ENCODE data around the gene ACAD11.

Gene ACAD11

DNA sequence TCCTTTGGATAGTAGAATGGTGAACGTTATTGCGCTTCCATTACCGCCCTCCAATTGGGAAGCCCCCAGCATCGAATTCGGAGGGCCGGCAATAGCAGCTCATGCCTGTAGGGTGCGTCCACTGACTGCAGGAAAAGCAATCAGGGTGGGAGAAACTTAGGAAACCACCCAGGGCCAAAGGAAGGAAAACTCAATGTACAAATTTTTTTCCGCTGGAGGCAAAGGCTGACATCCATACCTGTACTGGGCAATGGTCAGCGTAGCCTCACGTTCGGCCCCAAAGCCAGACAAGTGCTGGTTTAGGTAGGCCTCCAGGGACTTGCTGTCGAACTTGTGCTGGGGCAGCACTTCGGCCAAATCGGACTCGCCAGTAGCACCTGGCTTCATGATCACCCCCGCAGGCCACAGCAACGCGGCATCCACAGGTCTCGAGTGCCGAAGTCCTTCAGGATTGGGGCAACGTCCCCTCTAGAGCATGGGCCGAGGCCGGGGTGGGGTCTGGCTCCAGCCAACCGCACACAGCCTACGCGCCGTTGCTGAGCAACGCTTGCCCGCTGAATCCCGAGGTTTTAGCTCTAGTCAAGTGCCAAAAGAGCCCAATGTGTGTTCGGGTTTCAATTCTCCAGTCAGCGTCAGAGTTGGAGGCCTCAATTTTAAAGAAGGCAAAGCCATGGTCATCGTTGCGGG is at the start of gene ACAD11:
Gene ACAD11, minus strand, starts transcription at position 445 of the 687 bp plus-strand sequence. Its CDS starts 58 bp downstream, at position 387.
- peak; percentile 38 for DNase-seq

DNA sequence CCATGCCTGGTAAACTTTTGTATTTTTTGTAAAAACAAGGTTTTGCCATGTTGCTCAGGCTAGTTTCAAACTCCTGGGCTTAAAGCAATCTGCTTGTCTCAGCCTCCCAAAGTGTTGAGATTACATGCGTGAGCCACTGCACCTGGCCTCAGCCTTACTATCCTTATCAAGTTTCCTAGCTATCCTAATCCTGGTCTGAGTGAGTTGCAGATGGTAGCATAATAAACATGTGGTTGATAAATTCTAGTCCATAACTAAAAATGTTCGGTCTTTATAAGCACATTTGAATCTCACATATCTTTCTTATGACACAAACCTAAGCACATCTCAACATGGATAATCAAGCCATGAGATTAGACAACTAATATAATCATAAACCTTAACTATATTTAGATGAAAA is 44.1 kb upstream of the ACAD11 start:
- no peak for DNase-seq

DNA sequence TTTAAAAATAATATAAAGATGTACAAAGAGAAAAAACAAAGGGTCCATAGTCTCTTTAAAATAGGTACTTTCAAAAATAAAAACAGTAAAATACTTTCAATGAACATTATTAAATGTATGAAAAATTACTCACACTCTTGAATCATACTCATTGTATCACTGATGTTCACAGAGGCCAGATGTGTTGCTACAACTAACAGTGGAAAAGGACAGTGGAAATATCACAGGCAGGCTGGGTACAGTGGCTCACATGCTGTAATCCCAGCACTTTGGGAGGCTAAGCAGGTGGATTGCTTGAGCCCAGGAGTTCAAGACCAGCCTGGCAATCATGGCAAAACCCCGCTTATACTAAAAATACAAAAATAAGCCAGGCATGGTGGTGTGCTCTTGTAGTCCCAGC is 35.8 kb upstream of the ACAD11 start:
- no peak for DNase-seq

DNA sequence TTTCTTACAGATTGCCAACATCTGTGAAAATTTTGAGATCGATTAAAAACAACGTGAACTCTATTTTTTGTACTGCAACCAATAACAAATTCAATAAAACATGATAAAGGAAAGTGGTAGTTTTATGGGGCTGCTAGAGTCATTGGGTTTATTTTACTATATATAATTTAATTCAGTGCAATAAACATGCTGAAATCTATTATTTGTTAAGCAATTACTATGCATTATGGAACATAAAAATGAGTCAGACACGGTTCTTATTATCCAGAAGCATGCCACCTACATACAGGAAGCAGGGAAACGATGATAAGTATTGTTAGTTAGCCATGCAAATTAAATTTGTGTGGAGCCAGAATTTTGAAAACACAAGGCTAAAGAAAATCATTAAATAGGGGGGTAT is 35.4 kb upstream of the ACAD11 start:
- no peak for DNase-seq

DNA sequence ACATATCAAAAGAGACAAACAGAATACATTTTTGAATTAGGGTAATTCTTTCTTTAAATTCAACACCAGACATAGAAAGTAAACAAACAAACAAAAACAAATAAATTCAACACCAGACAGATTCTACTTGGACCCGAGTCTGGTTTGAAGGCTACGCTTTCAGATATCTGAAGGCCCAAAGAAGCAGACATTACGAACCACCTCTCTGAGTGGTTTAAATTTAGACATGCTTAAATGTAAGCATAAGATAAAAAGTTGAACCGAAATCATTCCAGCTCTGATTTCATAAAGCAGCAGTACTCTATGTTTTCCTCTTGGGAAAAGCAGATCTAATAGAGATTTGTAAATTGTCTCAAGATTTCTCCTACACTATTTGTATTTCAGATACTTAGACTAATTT is 30.4 kb upstream of the ACAD11 start:
- DNase-seq, result no peak

- DNase-seq, result no peak
Measured at GRCh38 chr3:132682201-132682600, 22.6 kb upstream of the ACAD11 start.

- DNase-seq, result no peak
Measured at GRCh38 chr3:132681421-132681820, 21.8 kb upstream of the ACAD11 start.

DNA sequence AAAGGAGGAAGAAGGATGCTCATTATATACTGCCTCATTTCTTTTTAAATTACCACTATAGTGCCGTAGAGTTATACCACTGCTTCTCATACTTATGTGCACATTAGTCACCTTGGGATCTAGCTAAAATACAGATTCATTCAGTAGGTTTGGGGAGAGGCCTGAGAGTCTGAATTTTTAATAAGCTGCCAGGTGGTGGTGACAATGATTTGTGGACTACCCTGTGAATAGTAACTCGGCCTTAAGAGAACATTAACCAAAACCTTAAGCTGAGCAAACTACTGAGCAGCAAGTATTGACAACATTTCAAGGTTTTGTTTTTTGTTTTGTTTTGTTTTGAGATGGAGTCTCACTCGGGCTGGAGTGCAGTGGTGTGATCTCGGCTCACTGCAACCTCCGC is 20.3 kb upstream of the ACAD11 start:
- DNase-seq, result no peak

DNA sequence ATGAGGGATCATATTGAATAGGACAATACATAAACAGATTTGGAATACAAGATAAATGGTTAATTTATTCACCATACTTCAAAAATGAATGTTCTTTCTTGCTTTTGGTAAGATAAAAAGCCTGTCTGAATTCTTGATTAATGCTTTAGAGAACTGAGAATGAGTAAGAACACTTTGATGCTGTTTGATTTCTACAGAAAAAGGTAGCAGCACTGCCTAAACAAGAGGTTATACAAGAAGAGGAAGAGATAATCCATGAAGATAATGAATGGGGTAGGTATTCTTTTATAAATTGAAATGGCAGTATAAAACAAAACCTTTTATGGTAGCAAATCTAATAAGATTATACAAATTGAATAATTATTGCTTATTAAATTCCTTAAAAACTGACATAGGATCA is 15.8 kb upstream of the ACAD11 start:
- no peak for DNase-seq

DNA sequence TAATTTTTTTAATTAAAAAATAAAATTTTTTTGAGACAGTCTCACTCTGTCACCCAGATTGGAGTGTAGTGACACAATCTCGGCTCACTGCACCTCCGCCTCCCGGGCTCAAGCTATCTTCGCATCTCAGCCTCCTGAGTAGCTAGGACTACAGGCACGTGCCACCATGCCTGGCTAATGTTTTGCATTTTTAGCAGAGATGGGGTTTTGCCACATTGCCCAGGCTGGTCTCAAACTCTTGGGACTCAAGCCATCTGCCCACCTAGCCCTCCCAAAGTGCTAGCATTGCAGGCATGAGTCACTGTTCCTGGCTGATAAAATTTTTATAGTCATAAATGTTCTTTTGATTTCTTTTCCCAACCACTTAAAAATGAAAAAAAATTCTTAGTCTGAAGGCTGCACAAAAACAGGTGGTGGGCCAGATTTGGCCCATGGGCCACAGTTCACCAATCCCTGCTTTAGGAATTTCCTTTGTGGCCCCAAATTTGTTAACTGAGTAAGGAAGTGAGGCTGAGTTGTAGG is 9.7 kb upstream of the ACAD11 start:
- DNase-seq, result no peak

DNA sequence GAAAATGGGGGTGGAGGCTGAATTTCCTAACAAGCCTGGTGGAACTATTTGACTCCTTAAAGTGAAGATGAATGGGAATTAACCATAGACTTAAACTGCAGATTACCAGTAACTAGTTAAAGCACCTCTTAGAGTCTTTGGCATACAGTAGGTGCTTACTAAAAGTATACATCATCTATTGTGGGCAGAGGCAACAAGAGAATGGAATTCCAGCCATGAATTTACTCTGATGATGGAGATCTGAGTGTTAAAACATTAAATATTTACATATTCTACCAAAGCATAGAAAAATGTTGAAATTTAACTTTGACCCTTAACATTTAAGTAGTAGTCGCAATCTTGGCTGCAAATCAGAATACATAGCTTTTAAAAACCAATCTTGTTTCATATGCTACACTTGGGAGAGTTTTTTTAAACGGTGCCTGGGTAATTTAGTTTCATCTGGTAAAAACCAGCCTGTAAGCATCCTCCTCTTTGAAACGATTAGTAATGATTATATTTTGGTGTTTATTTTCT is 5.7 kb upstream of the ACAD11 start:
- no peak for DNase-seq

DNA sequence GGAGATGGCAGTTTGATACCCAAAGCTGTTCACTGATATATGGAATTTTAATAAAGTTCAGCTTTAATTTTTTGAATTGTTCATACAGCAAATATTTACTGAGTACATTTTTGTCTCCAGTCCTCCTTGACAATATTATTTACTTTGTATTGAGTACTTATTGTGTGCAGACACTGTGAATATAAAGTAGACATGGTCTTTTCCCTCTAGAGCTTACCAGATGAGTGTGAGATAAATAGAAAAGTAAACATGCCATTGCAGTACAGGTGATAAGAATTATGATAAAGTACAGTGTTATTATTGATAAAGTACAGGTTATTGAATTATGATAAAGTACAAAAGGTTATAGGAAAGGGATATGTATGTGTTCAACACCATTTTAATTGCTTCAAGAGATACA is 2.6 kb upstream of the ACAD11 start:
- DNase-seq, result no peak

DNA sequence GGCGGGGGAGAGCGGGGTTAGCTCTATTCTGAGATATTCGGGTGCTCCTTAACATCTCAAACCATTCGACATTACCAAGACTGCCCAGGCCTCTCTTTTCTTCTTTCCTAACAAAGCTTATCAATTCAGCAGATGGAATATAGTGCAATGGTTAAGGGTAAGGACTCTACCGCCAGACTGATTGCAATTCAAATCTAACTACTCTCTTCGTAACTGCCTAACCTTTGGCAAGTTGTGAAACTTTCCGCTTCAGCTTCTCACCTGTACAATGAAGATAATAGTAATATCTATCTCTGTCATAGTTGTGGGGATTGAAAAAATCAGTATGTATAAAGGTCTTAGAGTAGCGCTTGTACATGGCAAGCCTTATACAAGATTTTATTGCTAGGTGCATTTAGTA is 1.5 kb upstream of the ACAD11 start:
- no peak for DNase-seq

DNA sequence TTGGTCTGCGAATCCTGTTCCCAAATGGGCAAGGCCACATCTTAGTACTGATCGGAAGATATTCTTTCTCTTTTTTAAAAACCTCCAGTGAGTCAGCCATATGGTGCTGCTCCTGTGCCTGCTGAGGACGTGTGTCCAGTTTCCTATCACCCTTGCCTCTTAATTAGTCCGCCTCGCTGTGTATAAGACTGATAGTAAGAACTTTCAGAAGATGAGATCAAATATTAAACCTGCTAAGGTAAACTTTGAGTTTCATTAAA is 1.1 kb upstream of the ACAD11 start:
- no peak for DNase-seq

DNA sequence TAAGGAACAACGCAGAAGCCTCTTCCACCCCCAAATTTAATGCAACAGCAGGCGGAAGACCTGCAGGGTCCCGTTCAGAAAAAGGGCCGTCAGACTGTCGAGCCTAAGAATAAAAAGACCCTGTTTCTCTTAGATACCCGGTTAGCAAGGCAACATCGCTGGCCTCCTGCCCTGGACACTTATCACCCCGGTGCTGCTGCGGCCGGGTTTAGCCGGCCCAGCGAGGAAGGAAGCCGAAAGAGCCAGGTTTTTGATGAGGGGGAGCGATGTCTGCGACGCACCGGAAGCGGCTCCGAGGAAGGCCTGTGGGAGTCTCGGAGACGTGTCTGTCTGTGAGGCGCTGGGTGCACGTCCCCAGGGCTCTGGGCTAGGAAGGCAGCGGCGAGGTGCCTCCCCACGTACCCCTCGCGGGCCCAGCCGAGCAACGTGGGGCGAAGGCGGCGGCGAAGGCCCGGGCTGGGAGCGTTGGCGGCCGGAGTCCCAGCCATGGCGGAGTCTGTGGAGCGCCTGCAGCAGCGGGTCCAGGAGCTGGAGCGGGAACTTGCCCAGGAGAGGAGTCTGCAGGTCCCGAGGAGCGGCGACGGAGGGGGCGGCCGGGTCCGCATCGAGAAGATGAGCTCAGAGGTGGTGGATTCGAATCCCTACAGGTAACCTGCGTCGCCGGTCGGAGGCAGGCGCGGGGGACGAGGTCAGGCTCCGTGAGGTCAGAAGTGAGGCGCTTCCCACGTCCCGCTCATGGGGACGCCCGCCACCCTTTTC is 622 bp upstream of the ACAD11 start, which contains the start of gene UBA5:
Gene UBA5, plus strand, starts transcription at position 278 of the 759 bp plus-strand sequence. Its CDS starts 209 bp downstream, at position 487.
- peak; percentile 17 for DNase-seq

- peak; percentile 16 for DNase-seq
Measured at GRCh38 chr3:132659000-132659364, 627 bp downstream of the ACAD11 start.

DNA sequence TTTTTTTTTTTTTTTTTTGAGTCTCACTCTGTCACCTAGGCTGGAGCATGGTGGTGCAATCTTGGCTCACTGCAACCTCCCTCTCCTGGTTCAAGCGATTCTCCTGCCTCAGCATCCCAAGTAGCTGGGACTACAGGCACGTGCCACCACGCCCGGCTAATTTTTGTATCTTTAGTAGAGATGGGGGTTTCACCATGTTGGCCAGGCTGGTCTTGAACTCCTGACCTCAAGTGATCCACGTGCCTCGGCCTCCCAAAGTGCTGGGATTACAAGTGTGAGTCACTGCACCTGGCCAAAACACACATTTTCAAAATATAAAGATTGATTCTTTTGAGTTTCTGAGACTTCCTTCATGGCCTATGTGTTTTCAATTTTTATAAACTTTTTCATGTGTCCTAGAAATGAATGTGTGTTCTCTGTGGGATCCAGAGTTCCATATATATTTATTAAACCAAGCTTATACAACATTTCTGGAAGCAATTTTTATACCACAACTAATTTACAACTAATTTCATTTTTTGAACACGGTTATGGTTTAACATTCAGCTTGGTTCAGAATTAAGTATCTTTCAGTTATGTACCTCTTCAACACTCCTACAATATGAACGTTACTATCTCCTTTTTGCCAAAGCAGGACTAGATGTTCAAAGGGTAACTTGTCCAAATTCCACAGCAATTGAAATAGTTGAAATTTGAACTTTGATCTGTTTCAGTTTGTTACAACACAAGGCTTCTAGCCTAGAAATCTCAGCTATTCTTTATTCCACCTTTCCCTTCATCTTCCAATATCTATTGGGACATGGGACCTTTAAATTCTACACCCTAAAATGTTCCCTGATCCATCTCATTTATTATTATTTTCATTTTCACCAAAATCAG is 1.5 kb downstream of the ACAD11 start:
- no peak for DNase-seq

GRCh38 chr3:132655471-132655870 is 4.1 kb downstream of the ACAD11 start:
- DNase-seq, result no peak

DNA sequence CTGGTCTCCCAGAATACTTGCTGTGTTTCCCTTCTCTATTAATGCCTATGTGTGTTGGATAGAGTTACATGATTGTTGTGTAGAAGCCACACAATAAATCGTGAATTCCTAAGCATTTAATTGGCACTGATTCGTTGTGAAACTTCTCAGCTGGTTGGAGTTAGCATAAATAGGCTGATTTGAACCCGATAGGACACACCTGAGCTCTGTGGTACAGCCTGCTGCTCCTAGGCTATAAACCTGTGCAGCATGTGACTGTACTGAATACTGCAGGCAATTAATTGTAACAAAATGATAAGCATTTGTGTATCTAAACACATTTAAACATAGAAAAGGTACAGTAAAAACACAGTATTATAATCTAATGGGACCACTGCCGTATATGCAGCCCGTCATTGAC is 4.9 kb downstream of the ACAD11 start:
- no peak for DNase-seq

- no peak for DNase-seq
Measured at GRCh38 chr3:132654190-132654589, 5.4 kb downstream of the ACAD11 start.

- DNase-seq, result no peak
Measured at GRCh38 chr3:132652640-132653270, 6.9 kb downstream of the ACAD11 start.

DNA sequence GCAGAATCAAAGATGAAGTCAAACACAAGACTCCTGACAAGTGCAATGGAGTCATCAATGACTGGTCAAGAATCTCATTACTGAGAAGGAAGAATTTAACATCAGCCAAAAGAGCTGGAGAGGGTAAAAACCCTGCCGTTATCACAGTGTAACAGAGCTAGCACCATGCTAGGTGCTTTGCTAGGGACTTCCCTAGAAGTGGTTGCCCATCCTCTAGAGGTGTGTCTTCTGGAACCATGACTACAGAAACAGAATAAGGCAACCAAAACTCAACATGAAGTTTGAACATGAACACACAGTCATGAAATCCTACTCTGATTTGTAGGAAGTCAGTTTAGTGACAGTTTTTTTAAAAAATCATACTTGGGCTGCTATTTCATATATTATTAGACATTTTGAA is 9.5 kb downstream of the ACAD11 start:
- no peak for DNase-seq

- DNase-seq, result no peak
Measured at GRCh38 chr3:132645058-132645457, 14.6 kb downstream of the ACAD11 start.
